ENCODE data around the gene PROK1.

The PROK1 gene

DNA sequence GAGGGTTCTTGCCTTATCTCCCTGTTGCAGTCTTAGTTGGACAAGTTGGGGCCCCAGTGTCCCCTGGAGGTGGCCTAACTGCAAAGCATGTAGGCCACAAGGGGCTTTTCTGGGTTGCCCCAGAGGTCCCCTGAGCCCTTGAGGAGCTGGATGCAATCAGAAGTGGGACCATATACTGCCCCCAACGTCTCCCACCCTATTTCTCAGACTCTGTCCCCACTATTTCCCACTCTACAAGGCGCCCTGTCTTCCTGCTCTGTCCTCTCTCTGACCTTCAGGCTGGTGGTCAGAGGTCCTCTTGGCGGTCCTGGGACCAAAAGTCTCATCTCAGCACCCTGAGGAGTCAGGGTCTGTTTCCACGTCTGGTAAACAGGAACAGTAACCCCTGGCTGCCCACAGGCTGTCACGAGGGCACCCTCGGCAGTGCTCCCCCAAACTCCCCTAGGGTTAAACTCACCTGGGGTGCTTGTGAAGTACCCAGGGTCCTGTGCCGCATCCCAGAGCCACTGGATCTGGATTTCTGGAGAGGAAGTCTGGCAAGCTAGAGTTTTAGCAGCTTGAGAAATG, 14.9 kb downstream of the PROK1 start:
- TF ChIP-seq, protein P1, sequence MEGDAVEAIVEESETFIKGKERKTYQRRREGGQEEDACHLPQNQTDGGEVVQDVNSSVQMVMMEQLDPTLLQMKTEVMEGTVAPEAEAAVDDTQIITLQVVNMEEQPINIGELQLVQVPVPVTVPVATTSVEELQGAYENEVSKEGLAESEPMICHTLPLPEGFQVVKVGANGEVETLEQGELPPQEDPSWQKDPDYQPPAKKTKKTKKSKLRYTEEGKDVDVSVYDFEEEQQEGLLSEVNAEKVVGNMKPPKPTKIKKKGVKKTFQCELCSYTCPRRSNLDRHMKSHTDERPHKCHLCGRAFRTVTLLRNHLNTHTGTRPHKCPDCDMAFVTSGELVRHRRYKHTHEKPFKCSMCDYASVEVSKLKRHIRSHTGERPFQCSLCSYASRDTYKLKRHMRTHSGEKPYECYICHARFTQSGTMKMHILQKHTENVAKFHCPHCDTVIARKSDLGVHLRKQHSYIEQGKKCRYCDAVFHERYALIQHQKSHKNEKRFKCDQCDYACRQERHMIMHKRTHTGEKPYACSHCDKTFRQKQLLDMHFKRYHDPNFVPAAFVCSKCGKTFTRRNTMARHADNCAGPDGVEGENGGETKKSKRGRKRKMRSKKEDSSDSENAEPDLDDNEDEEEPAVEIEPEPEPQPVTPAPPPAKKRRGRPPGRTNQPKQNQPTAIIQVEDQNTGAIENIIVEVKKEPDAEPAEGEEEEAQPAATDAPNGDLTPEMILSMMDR (conservative IDR thresholded peaks at IDR 0.05; ENCODE audit: low read depth, low read length) = no peak
- Histone ChIP-seq H3K27me3 (ENCODE audit: insufficient read depth, low read depth) (no peaks in the 10 kb centered on the region), H3K4me1 (ENCODE audit: low read depth, poor library complexity, severe bottlenecking) (no peaks in the 10 kb centered on the region), H3K27ac (no peak overlapping the region), H3K36me3 (ENCODE audit: insufficient read depth) (no peaks in the 10 kb centered on the region), H4K20me1 (ENCODE audit: insufficient read depth) (no peaks in the 10 kb centered on the region), H3K79me2 (ENCODE audit: insufficient read depth, low read depth) (no peaks in the 10 kb centered on the region), H3K4me3 (IDR thresholded peaks at IDR 0.05; ENCODE audit: insufficient read depth, low read depth, low read length) (no peak overlapping the region), H3K9ac (no peak overlapping the region), H2AFZ (ENCODE audit: low read depth) (no peak overlapping the region), H3K4me2 (no peak overlapping the region)

DNA sequence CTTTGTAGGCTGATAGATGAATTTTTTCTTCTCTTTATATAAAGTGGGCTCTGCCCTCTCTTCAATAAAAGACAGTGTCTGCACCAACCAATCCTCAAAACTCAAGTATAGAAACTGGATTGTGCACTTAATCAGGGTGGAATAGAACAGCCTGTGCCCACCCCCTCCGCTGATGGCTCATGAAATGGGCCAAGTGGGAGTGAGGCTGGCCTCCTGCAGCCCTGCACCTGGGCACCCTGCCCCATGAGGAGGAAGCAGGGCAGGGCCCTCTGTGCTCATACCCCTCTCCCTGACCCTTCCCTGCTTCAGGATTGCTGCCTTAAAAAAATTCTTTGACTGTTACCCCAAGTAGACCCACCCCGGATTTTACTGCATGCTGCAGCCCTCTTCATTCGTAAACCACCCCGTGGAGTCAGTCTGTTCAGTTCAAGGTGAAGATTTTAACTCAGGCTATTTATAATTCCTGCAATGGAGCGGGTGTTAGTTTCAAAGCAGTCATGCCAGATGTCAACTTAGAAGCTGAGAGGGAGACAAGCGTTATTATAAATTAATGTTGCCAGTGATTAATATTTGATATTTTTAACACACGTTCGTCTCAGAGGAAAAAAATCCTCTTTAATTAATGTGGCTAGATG, 15.8 kb downstream of the PROK1 start:
- TF ChIP-seq, protein P1 (conservative IDR thresholded peaks at IDR 0.05; ENCODE audit: low read depth, low read length) = no peak
- no peaks in the 10 kb centered on the region for H4K20me1 ChIP-seq (ENCODE audit: insufficient read depth)
- H3K27ac ChIP-seq = no peak overlapping the region
- no peaks in the 10 kb centered on the region for H3K27me3 ChIP-seq (ENCODE audit: insufficient read depth, low read depth)
- H3K9ac ChIP-seq = no peak overlapping the region
- H3K4me2 ChIP-seq = no peak overlapping the region
- no peaks in the 10 kb centered on the region for H3K79me2 ChIP-seq (ENCODE audit: insufficient read depth, low read depth)
- no peaks in the 10 kb centered on the region for H3K4me1 ChIP-seq (ENCODE audit: low read depth, poor library complexity, severe bottlenecking)
- no peaks in the 10 kb centered on the region for H3K36me3 ChIP-seq (ENCODE audit: insufficient read depth)
- no peak overlapping the region for H3K4me3 ChIP-seq (IDR thresholded peaks at IDR 0.05; ENCODE audit: insufficient read depth, low read depth, low read length)
- no peak overlapping the region for H2AFZ ChIP-seq (ENCODE audit: low read depth)

DNA sequence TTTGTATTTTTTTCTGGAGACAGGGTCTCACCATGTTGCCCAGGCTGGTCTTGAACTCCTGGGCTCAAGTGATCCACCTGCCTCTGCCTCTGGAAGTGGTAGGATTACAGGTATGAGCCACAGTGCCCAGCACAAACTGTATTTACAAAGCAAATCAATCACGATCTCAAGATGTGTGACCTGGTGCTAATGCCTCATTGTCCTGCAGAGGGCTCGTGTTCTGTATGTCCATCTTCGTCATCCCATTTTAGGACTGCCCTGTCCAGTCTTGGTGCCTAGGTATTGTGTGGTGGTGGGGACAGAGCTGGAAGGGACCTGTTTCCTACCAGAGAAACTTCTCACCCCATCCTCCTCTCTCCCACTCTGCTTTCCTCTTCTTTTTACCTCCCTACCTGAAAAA, 20.2 kb downstream of the PROK1 start:
- no peaks in the 10 kb centered on the region for H3K27me3 ChIP-seq (ENCODE audit: insufficient read depth, low read depth)
- no peaks in the 10 kb centered on the region for H4K20me1 ChIP-seq (ENCODE audit: insufficient read depth)
- H3K27ac ChIP-seq = no peak overlapping the region
- H3K36me3 ChIP-seq (ENCODE audit: insufficient read depth) = no peaks in the 10 kb centered on the region
- no peaks in the 10 kb centered on the region for H3K4me1 ChIP-seq (ENCODE audit: low read depth, poor library complexity, severe bottlenecking)
- no peak overlapping the region for H3K9ac ChIP-seq
- no peak overlapping the region for H3K4me3 ChIP-seq (IDR thresholded peaks at IDR 0.05; ENCODE audit: insufficient read depth, low read depth, low read length)
- H3K4me2 ChIP-seq = no peak overlapping the region
- no peak overlapping the region for H2AFZ ChIP-seq (ENCODE audit: low read depth)
- no peaks in the 10 kb centered on the region for H3K79me2 ChIP-seq (ENCODE audit: insufficient read depth, low read depth)
- TF ChIP-seq, protein P1 (conservative IDR thresholded peaks at IDR 0.05; ENCODE audit: low read depth, low read length) = no peak

DNA sequence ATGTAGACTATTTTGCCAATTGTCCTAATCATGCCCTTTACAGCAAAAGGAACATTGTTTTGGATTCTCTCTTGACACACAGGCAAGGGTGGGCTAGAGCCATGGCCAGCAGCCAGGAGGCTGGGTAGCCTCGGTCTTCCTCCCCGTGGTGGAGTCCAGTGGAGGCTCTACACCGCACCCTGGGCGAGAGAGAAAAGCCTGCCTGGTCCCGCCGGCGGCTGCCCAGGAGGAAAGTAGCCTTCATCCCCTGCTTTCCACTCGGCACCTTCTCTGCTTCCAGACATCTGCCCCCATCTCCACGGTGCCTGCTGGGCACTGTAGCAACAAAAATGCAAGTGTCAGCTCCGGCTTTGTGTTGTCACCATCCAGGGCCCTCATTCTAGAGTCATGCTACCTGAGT, 21.6 kb downstream of the PROK1 start:
- H3K79me2 ChIP-seq (ENCODE audit: insufficient read depth, low read depth) = no peaks in the 10 kb centered on the region
- H3K27me3 ChIP-seq (ENCODE audit: insufficient read depth, low read depth) = no peaks in the 10 kb centered on the region
- no peak overlapping the region for H3K4me3 ChIP-seq (IDR thresholded peaks at IDR 0.05; ENCODE audit: insufficient read depth, low read depth, low read length)
- no peak overlapping the region for H2AFZ ChIP-seq (ENCODE audit: low read depth)
- H3K4me1 ChIP-seq (ENCODE audit: low read depth, poor library complexity, severe bottlenecking) = no peaks in the 10 kb centered on the region
- no peak overlapping the region for H3K9ac ChIP-seq
- H3K36me3 ChIP-seq (ENCODE audit: insufficient read depth) = no peaks in the 10 kb centered on the region
- H4K20me1 ChIP-seq (ENCODE audit: insufficient read depth) = no peaks in the 10 kb centered on the region
- TF ChIP-seq, protein P1 (conservative IDR thresholded peaks at IDR 0.05; ENCODE audit: low read depth, low read length) = no peak
- no peak overlapping the region for H3K4me2 ChIP-seq
- H3K27ac ChIP-seq = no peak overlapping the region

Measured in KMS-11 (cell line).